ENCODE data around the gene DBT.
"Not testable (repeated sequence)": the region's sequence is repeated elsewhere in the genome, so short reads cannot be mapped to it uniquely, and the experiment has no call there.

The DBT gene

DNA sequence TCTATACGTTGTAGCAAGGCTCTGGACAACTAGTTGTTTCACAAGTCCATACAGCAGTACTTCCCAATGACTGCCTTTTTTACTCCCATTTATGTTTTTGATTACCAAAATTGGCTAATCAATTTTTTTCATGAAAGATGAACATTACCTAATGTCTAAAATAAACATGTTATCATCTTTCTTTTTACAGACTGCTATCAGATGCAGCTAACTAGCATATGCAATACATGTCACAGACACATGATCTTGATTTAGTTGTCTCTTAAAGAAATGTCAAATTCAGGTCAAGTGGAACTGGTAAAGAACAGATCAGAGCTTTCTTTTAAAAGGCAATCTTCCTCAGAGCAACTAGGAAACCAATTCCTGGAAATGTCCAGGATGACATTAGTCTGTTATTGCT is 630 bp upstream of the DBT start:
- Histone ChIP-seq H3K27me3 (replicated peaks; ENCODE audit: control insufficient read depth, insufficient read depth, low read length) (no peaks in the 10 kb centered on the region), H3K9me3 (ENCODE audit: control insufficient read depth, low read length) (no peaks in the 10 kb centered on the region), H3K4me1 (ENCODE audit: control insufficient read depth, insufficient read depth, low read length) (peaks cover 20% of the 10 kb centered on the region), H3K36me3 (ENCODE audit: control insufficient read depth, insufficient read depth, low read length, severe bottlenecking) (peaks cover 4% of the 10 kb centered on the region), H3K4me3 (ENCODE audit: low read length) (peak overlapping the region; percentile 100), H3K9ac (ENCODE audit: low read length) (peak overlapping the region; percentile 98)
- peak; percentile 72 for DNase-seq (ENCODE audit: low read depth)

DNA sequence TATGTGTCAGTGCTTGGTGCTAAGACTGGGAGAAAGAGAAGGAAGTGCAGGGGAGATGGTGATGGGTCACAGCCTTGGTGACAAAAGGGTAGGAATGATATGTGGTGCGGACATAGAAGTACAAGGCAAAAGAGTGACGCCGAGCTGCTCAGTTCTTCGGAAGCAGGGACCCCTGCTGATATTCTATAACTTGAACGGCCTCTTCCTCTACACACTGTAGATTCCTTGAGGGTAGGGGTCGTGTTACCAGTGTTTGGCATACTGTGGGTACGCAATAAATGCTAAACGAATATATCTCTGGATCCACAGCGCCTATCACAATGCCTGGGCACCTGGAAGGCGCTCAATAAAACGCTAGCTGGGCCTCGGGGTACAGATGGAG is 488 bp downstream of the DBT start:
- peaks cover 20% of the 10 kb centered on the region for H3K4me1 ChIP-seq (ENCODE audit: control insufficient read depth, insufficient read depth, low read length)
- H3K27me3 ChIP-seq (replicated peaks; ENCODE audit: control insufficient read depth, insufficient read depth, low read length), result no peaks in the 10 kb centered on the region
- H3K9me3 ChIP-seq (ENCODE audit: control insufficient read depth, low read length), result no peaks in the 10 kb centered on the region
- H3K36me3 ChIP-seq (ENCODE audit: control insufficient read depth, insufficient read depth, low read length, severe bottlenecking), result peaks cover 4% of the 10 kb centered on the region
- no peak for DNase-seq (ENCODE audit: low read depth)
- peak overlapping the region; percentile 98 for H3K9ac ChIP-seq (ENCODE audit: low read length)
- peak overlapping the region; percentile 100 for H3K4me3 ChIP-seq (ENCODE audit: low read length)

DNA sequence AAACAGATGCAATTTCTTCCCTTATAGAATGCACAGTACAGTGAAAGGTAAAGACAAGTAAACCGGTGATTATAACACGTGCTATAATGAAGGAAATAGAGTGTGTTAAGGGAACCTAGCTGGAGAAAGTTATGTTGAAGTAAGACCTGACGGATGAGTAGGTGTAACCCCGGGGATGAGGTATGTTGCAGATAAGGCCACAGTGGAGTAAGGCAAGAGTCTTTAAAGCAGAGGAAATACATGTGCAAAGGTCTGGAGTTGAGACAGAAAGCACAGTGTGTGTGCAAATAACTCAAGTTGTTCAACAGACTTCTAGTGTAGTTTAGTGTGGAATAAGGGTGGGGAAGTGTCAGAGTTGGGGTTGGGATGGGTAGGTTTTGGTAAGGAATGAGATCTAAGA is 2.9 kb downstream of the DBT start:
- DNase-seq (ENCODE audit: low read depth), result no peak

DNA sequence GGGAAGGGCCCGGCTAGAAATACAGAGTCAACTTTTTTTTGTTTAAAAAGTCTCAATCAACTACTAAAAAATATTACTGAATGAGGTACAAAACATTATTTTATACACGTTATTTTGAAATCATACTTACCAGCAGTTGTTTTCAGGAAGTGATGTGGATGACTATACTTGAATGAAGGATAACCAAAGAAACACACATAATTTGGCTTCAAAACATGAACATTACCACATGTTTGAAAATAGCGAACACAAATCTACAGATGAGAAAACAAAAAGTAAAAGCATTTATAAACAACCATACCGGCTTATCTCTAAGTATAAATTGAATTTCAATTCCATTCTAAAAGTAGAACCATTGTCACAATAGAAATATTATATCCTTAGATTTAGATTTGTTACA is 9.0 kb downstream of the DBT start:
- Histone ChIP-seq H3K4me1 (ENCODE audit: control insufficient read depth, insufficient read depth, low read length) (peaks cover 3% of the 10 kb centered on the region), H3K4me3 (ENCODE audit: low read length) (no peak overlapping the region), H3K9me3 (ENCODE audit: control insufficient read depth, low read length) (no peaks in the 10 kb centered on the region), H3K9ac (ENCODE audit: low read length) (no peak overlapping the region), H3K27me3 (replicated peaks; ENCODE audit: control insufficient read depth, insufficient read depth, low read length) (no peaks in the 10 kb centered on the region), H3K36me3 (ENCODE audit: control insufficient read depth, insufficient read depth, low read length, severe bottlenecking) (peaks cover 26% of the 10 kb centered on the region)
- no peak for DNase-seq (ENCODE audit: low read depth)

More for the DNA sequence above, 2.9 kb downstream of the DBT start:
- H3K27me3 ChIP-seq (replicated peaks; ENCODE audit: control insufficient read depth, insufficient read depth, low read length), result no peaks in the 10 kb centered on the region
- H3K4me3 ChIP-seq (ENCODE audit: low read length), result no peak overlapping the region
- no peak overlapping the region for H3K9ac ChIP-seq (ENCODE audit: low read length)
- H3K9me3 ChIP-seq (ENCODE audit: control insufficient read depth, low read length), result no peaks in the 10 kb centered on the region
- peaks cover 4% of the 10 kb centered on the region for H3K36me3 ChIP-seq (ENCODE audit: control insufficient read depth, insufficient read depth, low read length, severe bottlenecking)
- peaks cover 20% of the 10 kb centered on the region for H3K4me1 ChIP-seq (ENCODE audit: control insufficient read depth, insufficient read depth, low read length)

DNA sequence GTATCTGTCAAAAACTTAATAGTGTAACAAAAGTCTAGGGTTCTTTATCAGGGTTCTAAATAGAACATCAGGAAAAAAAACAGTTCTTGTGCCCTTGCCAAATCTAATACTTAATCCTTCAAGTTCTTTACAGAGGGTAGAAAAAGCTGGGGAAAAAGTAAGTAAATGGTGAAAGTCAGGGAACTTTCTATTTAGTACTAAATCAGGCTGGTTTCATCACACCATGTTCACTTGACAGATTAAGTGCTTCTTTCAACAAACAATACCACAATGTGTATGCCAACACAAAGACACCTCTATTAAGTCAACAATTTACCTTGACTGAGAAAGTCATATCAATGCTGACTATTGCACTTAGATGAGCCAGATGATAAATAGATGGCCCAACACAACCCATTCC is 9.7 kb downstream of the DBT start:
- no peak for DNase-seq (ENCODE audit: low read depth)
- peaks cover 3% of the 10 kb centered on the region for H3K4me1 ChIP-seq (ENCODE audit: control insufficient read depth, insufficient read depth, low read length)
- H3K9me3 ChIP-seq (ENCODE audit: control insufficient read depth, low read length), result no peaks in the 10 kb centered on the region
- H3K36me3 ChIP-seq (ENCODE audit: control insufficient read depth, insufficient read depth, low read length, severe bottlenecking), result peaks cover 31% of the 10 kb centered on the region
- H3K27me3 ChIP-seq (replicated peaks; ENCODE audit: control insufficient read depth, insufficient read depth, low read length), result no peaks in the 10 kb centered on the region
- H3K9ac ChIP-seq (ENCODE audit: low read length), result no peak overlapping the region
- no peak overlapping the region for H3K4me3 ChIP-seq (ENCODE audit: low read length)

DNA sequence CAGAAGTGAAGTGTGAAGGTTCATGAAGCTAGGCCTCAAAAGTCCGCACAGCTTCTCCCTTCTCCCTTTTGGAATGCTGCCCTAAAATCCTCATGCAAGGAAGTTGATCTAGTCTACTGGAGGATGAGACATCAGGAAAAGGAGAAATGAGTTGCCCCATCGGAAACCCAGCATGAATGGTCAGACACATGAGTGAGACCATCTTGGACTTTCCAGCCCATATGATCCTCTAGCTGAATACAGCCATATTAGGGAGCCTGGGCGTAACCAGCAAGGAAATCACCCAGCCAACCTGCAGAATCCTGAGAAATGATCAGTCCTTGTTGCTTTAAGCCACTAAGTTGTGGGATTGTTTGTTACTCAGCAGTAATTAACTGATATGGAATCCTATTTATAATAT is 12.5 kb downstream of the DBT start:
- Histone ChIP-seq H3K36me3 (ENCODE audit: control insufficient read depth, insufficient read depth, low read length, severe bottlenecking) (peaks cover 58% of the 10 kb centered on the region), H3K9ac (ENCODE audit: low read length) (no peak overlapping the region)
- no peak for DNase-seq (ENCODE audit: low read depth)

DNA sequence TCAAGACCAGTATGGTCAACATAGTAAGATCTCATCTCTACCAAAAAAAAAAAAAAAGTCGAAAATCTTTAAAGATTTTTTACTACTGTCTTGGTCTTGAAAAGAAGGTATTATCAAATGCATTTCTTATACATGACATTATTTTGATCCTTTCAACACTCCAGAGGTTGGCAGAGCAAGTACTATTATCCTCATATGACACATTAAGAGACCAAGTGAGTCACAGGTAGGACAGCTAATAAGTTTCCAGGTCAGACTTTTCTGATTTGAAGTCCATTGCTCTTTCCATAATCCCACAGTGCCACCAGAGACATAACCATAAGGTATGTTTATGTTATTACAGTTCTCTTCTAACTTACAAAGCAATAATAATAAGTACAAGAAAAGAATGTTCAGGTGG is 15.2 kb downstream of the DBT start:
- Histone ChIP-seq H3K4me3 (ENCODE audit: low read length) (no peak overlapping the region), H3K9me3 (ENCODE audit: control insufficient read depth, low read length) (no peaks in the 10 kb centered on the region), H3K27me3 (replicated peaks; ENCODE audit: control insufficient read depth, insufficient read depth, low read length) (no peaks in the 10 kb centered on the region), H3K36me3 (ENCODE audit: control insufficient read depth, insufficient read depth, low read length, severe bottlenecking) (peaks cover 82% of the 10 kb centered on the region), H3K9ac (ENCODE audit: low read length) (no peak overlapping the region), H3K4me1 (ENCODE audit: control insufficient read depth, insufficient read depth, low read length) (no peaks in the 10 kb centered on the region)
- DNase-seq (ENCODE audit: low read depth), result no peak

More for the DNA sequence above, 12.5 kb downstream of the DBT start:
- Histone ChIP-seq H3K4me1 (ENCODE audit: control insufficient read depth, insufficient read depth, low read length) (peaks cover 3% of the 10 kb centered on the region), H3K9me3 (ENCODE audit: control insufficient read depth, low read length) (no peaks in the 10 kb centered on the region), H3K27me3 (replicated peaks; ENCODE audit: control insufficient read depth, insufficient read depth, low read length) (no peaks in the 10 kb centered on the region), H3K4me3 (ENCODE audit: low read length) (no peak overlapping the region)

DNA sequence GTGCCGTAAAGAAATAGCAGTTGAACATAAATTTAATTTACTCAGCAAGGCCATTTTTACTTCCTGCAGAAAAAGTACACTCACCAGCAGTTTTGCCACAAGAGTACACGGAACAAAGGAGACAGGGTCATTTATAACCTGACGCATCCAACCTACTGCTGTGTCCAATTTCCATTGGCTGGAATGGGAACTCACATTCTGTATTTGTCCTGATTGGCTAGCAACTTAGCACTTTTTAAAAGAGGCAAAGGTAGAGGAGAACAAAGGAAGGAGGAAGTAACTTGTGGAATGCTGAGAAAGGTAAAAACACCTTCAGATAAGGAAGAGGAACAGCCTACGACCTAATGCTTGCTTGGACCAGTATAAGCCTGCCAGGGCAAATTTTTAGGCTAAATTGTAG is 16.1 kb downstream of the DBT start:
- not testable (repeated sequence) for H3K9ac ChIP-seq (ENCODE audit: low read length); H3K4me1 ChIP-seq (ENCODE audit: control insufficient read depth, insufficient read depth, low read length); H3K4me3 ChIP-seq (ENCODE audit: low read length); DNase-seq (ENCODE audit: low read depth); H3K9me3 ChIP-seq (ENCODE audit: control insufficient read depth, low read length); H3K27me3 ChIP-seq (replicated peaks; ENCODE audit: control insufficient read depth, insufficient read depth, low read length)
- peaks cover 76% of the 10 kb centered on the region for H3K36me3 ChIP-seq (ENCODE audit: control insufficient read depth, insufficient read depth, low read length, severe bottlenecking)

DNA sequence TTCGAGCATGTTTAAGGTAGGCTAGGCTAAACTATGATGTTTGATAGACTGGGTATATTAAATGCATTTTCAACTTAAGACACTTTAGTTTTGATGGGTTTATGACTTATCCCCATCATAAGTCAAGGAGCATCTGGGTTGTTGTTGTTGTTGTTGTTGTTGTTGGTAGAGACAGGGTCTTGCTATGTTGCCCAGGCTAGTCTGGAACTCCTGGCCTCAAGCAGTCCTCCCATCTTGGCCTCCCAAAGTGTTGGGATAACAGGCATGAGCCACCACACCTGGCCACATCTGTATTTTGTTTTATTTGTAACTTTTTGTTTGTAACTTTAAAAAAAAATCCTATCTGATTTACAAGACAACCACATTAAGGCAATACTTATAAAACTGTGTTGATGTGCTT is 17.5 kb downstream of the DBT start:
- no peaks in the 10 kb centered on the region for H3K4me1 ChIP-seq (ENCODE audit: control insufficient read depth, insufficient read depth, low read length)
- no peaks in the 10 kb centered on the region for H3K27me3 ChIP-seq (replicated peaks; ENCODE audit: control insufficient read depth, insufficient read depth, low read length)
- no peak for DNase-seq (ENCODE audit: low read depth)
- no peak overlapping the region for H3K4me3 ChIP-seq (ENCODE audit: low read length)
- no peaks in the 10 kb centered on the region for H3K9me3 ChIP-seq (ENCODE audit: control insufficient read depth, low read length)
- peaks cover 73% of the 10 kb centered on the region for H3K36me3 ChIP-seq (ENCODE audit: control insufficient read depth, insufficient read depth, low read length, severe bottlenecking)
- no peak overlapping the region for H3K9ac ChIP-seq (ENCODE audit: low read length)

DNA sequence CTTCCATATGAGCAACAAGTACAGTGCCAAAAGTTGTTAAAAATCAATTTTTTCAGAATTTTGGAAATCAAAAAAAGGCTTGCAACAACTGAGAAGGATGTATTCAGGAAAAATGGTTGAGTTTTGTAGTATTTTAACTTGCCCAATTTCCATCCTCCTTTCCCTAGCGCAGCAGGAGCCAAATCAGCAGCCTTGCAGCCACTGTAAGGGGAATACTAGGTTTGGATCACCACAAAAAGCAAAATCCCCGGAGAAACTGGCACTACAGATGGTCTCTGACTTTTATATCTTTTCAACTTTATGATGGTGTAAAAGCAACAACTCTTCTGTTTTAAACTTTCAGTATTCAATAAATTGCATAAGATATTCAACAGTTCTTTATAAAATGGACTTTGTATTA is 17.9 kb downstream of the DBT start:
- no peaks in the 10 kb centered on the region for H3K27me3 ChIP-seq (replicated peaks; ENCODE audit: control insufficient read depth, insufficient read depth, low read length)
- DNase-seq (ENCODE audit: low read depth), result no peak
- H3K4me3 ChIP-seq (ENCODE audit: low read length), result no peak overlapping the region
- no peak overlapping the region for H3K9ac ChIP-seq (ENCODE audit: low read length)
- no peaks in the 10 kb centered on the region for H3K4me1 ChIP-seq (ENCODE audit: control insufficient read depth, insufficient read depth, low read length)
- H3K36me3 ChIP-seq (ENCODE audit: control insufficient read depth, insufficient read depth, low read length, severe bottlenecking), result peaks cover 73% of the 10 kb centered on the region
- H3K9me3 ChIP-seq (ENCODE audit: control insufficient read depth, low read length), result no peaks in the 10 kb centered on the region

DNA sequence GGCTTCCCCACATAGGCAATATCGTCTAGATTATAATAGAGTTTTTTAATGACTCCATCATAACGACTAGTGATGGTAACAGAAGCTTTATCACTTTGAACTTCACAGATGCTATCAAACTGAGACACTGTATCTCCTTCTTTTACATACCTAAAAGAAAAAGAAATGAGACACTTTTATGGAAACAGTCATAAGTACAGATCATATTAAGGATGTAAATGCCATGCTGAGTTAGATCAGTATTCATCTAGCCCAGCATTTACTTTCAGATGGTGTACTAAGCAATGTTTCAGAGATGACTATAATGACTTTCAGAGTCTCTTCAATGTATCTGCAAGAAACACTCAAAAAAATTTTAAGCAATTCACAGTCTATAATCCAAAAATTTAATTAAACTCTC is 18.9 kb downstream of the DBT start:
- DNase-seq (ENCODE audit: low read depth), result no peak
- H3K36me3 ChIP-seq (ENCODE audit: control insufficient read depth, insufficient read depth, low read length, severe bottlenecking), result peaks cover 68% of the 10 kb centered on the region

DNA sequence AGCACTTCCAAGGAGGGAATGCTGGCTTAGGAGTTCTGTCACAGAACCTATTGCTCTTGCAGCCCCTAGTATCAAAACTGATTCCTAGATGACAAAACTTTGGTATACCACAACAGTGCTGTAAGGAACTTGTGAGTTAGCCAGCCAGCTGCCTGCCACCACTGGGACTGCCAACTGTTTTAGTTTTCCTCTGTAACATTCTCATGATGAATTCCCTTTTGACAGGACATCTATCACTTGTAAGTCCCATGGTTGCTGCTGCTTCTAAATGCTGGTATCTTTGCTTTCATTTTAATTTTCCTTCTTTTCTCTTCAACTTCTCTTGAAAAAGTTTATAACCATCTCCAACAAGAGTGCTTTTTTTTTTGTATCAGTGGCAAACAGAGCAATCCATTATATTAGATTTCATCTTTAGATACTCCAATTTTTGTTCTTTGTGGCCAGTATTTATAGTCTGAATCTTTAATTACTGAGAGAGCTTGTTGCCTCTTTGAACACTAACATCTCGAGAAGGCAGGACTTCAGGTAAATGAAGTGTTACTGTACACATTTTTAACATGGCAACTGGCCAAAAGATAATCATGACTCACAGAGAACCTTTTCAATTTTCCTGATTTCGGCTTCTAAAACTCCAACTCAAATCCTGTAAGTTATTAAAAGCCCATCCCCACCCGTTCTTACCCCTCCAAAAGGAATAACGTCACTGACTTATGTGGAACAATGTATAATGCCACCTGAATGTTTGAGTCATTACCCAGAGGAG is 19.8 kb downstream of the DBT start:
- H3K27me3 ChIP-seq (replicated peaks; ENCODE audit: control insufficient read depth, insufficient read depth, low read length), result no peaks in the 10 kb centered on the region
- no peak overlapping the region for H3K4me3 ChIP-seq (ENCODE audit: low read length)
- no peaks in the 10 kb centered on the region for H3K4me1 ChIP-seq (ENCODE audit: control insufficient read depth, insufficient read depth, low read length)
- H3K36me3 ChIP-seq (ENCODE audit: control insufficient read depth, insufficient read depth, low read length, severe bottlenecking), result peaks cover 62% of the 10 kb centered on the region
- no peaks in the 10 kb centered on the region for H3K9me3 ChIP-seq (ENCODE audit: control insufficient read depth, low read length)
- DNase-seq (ENCODE audit: low read depth), result no peak
- no peak overlapping the region for H3K9ac ChIP-seq (ENCODE audit: low read length)

More for the DNA sequence above, 18.9 kb downstream of the DBT start:
- no peak overlapping the region for H3K4me3 ChIP-seq (ENCODE audit: low read length)
- no peaks in the 10 kb centered on the region for H3K4me1 ChIP-seq (ENCODE audit: control insufficient read depth, insufficient read depth, low read length)
- H3K9ac ChIP-seq (ENCODE audit: low read length), result no peak overlapping the region
- no peaks in the 10 kb centered on the region for H3K27me3 ChIP-seq (replicated peaks; ENCODE audit: control insufficient read depth, insufficient read depth, low read length)
- H3K9me3 ChIP-seq (ENCODE audit: control insufficient read depth, low read length), result no peaks in the 10 kb centered on the region

Measured in adipocyte (in vitro differentiated cells).